HepG2 (cell line): Measurements from ENCODE around the gene STK4. TPM values are rescaled to one million over a fixed set of nuclear protein-coding genes. Genes with fewer than 3 reads are reported as not detected.

Experiments used
- ADNP ChIP-seq: sonication (generic); formaldehyde crosslinking; IDR thresholded peaks from 2 replicates; pipeline ENCODE4 v1.4.0; 2020; ENCODE audit warnings: missing genetic modification reagents
- ATF7-NPFF ChIP-seq: sonication (generic); formaldehyde crosslinking; IDR thresholded peaks from 2 replicates; pipeline ENCODE4 v1.8.1; 2023; ENCODE audit warnings: mild to moderate bottlenecking, low read depth, missing genetic modification reagents, moderate library complexity
- FOXJ3 ChIP-seq: sonication (generic); formaldehyde crosslinking; IDR thresholded peaks from 2 replicates; pipeline ENCODE4 v1.4.0; 2020; ENCODE audit warnings: missing genetic modification reagents, mild to moderate bottlenecking, borderline replicate concordance
- GMEB1 ChIP-seq: sonication (generic); formaldehyde crosslinking; IDR thresholded peaks from 2 replicates; pipeline ENCODE4 v1.5.1; 2020; ENCODE audit warnings: missing genetic modification reagents, mild to moderate bottlenecking, borderline replicate concordance
- HDAC6 ChIP-seq: fragments of 200-600 bp; sonication (generic); IDR thresholded peaks from 2 replicates; pipeline ENCODE4 v1.7.0; 2017; ENCODE audit warnings: mild to moderate bottlenecking, antibody characterized with exemption, low read length, low read depth
- HNF4A ChIP-seq: sonication (generic); formaldehyde crosslinking; IDR thresholded peaks from 2 replicates; pipeline ENCODE4 v1.4.0; 2020; ENCODE audit warnings: missing genetic modification reagents
- KAT2B ChIP-seq: fragments of 150-350 bp; IDR thresholded peaks from 2 replicates; pipeline ENCODE4 v1.6.1; 2014; ENCODE audit warnings: low read depth, low read length, borderline replicate concordance
- MTA1 ChIP-seq: sonication (generic); formaldehyde crosslinking; IDR thresholded peaks from 2 replicates; pipeline ENCODE4 v1.4.0; 2020; ENCODE audit warnings: missing genetic modification reagents, mild to moderate bottlenecking, borderline replicate concordance
- RARG ChIP-seq: sonication (generic); formaldehyde crosslinking; IDR thresholded peaks from 2 replicates; pipeline ENCODE4 v1.4.0; 2020; ENCODE audit warnings: low read depth, mild to moderate bottlenecking, missing genetic modification reagents
- SOX13 ChIP-seq, 3 experiments: fragments of 450-650 bp in 1 of 3; sonication (generic) in 1 of 3; formaldehyde crosslinking in 1 of 3; IDR thresholded peaks in 2 of 3; conservative IDR thresholded peaks in 1 of 3; 2 replicates each; pipeline versions ENCODE4 v1.5.0 to v1.6.1; 2016 to 2020; ENCODE audit warnings: antibody characterized with exemption in 1 of 3, mild to moderate bottlenecking in 1 of 3, missing compliant biosample characterization in 1 of 3, missing genetic modification reagents in 1 of 3, moderate library complexity in 1 of 3
- TBX3 ChIP-seq: fragments of 450-650 bp; IDR thresholded peaks from 2 replicates; pipeline ENCODE4 v1.6.1; 2017; ENCODE audit warnings: antibody characterized with exemption, mild to moderate bottlenecking, inconsistent platforms, borderline replicate concordance
- TRIM24 ChIP-seq: sonication (generic); formaldehyde crosslinking; IDR thresholded peaks from 2 replicates; pipeline ENCODE4 v1.8.0; 2022; ENCODE audit warnings: mild to moderate bottlenecking, missing genetic modification reagents
- ZNF17 ChIP-seq: sonication (generic); formaldehyde crosslinking; IDR thresholded peaks from 2 replicates; pipeline ENCODE4 v1.5.0; 2020; ENCODE audit warnings: mild to moderate bottlenecking, missing genetic modification reagents
- ZNF550 ChIP-seq: sonication (generic); formaldehyde crosslinking; IDR thresholded peaks from 2 replicates; pipeline ENCODE4 v1.4.0; 2020; ENCODE audit warnings: mild to moderate bottlenecking, missing genetic modification reagents, borderline replicate concordance
- ZNF605 ChIP-seq: sonication (generic); formaldehyde crosslinking; IDR thresholded peaks from 2 replicates; pipeline ENCODE4 v1.8.0; 2022; ENCODE audit warnings: mild to moderate bottlenecking, missing genetic modification reagents
- ZNF619 ChIP-seq: sonication (generic); formaldehyde crosslinking; IDR thresholded peaks from 2 replicates; pipeline ENCODE4 v1.4.0; 2020; ENCODE audit warnings: mild to moderate bottlenecking, missing genetic modification reagents
- polyA plus RNA-seq, 8 experiments: library from polyadenylated mRNA; depleted of rRNA in 3 of 8; stranded (reverse) in 7 of 8; unstranded in 1 of 8; fragments of >200 nt; fragmentation: Illumina TruSeq in 4 of 8; extraction: Trizol in 4 of 8; gene quantifications; 2 replicates each; pipeline versions ENCODE4 v1.2.1 to v1.2.3, GENCODE V29; 2011 to 2016; ENCODE audit warnings: low read depth in 4 of 8, missing spikeins in 1 of 8, mixed read lengths in 1 of 8; ENCODE audit not compliant: insufficient read depth in 1 of 8
- total RNA-seq, 5 experiments: library from RNA; depleted of rRNA; stranded (reverse); fragments of >200 nt; fragmentation: Illumina TruSeq; extraction: Trizol; gene quantifications; 2 replicates each; pipeline ENCODE4 v1.2.3, GENCODE V29; 2016; ENCODE audit warnings: low read depth in 1 of 5
- TF ChIP-seq, protein P1 (sequence below): sonication (generic); formaldehyde crosslinking; IDR thresholded peaks from 2 replicates; pipeline ENCODE4 v1.5.0; 2020; ENCODE audit warnings: mild to moderate bottlenecking, missing genetic modification reagents
- TF ChIP-seq, protein P2 (sequence below): sonication (generic); formaldehyde crosslinking; IDR thresholded peaks from 2 replicates; pipeline ENCODE4 v1.5.0; 2020; ENCODE audit warnings: mild to moderate bottlenecking, missing genetic modification reagents
- TF ChIP-seq, protein P3 (sequence below): sonication (generic); formaldehyde crosslinking; IDR thresholded peaks from 2 replicates; pipeline ENCODE4 v1.4.0; 2020; ENCODE audit warnings: missing genetic modification reagents, borderline replicate concordance

The STK4 gene
- total and polyA plus RNA-seq, 2 of the 13 experiments (the other 11 are each of a cell fraction or from before 2014, with no cell fraction given) = 25.6 to 38.3 TPM

DNA sequence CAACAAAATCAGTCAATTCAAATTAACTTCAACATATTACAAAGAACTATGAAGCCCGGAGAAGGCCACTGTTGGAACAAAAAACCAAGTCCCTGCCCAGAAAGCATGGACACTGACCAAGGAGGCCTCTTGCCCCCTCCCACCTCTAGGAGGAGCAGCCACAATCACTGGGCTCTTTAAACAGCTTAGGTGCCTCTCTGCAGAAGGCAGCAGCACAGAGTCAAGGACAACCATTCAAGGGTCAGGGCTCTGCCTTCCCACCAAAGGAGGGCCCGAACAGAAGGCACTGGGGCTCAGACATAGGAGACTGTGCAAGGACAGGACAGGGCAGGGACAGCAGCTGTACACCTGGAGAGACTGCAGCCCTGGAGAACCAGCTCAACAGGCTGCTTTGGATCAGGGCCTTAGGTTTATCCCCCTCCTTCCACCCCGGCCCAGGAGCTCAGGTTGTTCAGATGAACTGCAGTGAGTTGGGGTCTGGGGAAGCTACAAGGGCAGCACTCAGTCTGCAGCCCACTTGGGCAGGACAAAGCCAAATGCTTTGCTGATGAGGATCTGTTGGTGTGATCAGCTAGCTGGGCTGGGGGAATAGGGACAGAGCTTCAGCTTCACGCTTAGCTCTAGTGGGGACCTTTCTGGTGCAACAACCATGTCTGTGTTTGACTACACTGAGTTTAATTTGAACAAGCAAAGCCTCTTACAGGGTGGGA, 23.9 kb upstream of the STK4 start (continued):
- TF ChIP-seq, protein P1, sequence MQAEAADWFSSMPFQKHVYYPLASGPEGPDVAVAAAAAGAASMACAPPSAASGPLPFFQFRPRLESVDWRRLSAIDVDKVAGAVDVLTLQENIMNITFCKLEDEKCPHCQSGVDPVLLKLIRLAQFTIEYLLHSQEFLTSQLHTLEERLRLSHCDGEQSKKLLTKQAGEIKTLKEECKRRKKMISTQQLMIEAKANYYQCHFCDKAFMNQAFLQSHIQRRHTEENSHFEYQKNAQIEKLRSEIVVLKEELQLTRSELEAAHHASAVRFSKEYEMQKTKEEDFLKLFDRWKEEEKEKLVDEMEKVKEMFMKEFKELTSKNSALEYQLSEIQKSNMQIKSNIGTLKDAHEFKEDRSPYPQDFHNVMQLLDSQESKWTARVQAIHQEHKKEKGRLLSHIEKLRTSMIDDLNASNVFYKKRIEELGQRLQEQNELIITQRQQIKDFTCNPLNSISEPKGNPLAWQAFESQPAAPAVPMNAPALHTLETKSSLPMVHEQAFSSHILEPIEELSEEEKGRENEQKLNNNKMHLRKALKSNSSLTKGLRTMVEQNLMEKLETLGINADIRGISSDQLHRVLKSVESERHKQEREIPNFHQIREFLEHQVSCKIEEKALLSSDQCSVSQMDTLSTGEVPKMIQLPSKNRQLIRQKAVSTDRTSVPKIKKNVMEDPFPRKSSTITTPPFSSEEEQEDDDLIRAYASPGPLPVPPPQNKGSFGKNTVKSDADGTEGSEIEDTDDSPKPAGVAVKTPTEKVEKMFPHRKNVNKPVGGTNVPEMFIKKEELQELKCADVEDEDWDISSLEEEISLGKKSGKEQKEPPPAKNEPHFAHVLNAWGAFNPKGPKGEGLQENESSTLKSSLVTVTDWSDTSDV (CRISPR knock-in tag) = no peak
- TF ChIP-seq ZNF605 (CRISPR knock-in tag) (no peak), ZNF619 (CRISPR knock-in tag) (0 out of 2 replicates have a peak, but pooled peaks have one; percentile 29), RARG (CRISPR knock-in tag) (no peak), MTA1 (CRISPR knock-in tag) (0 out of 2 replicates have a peak, but pooled peaks have one; percentile 40), KAT2B (no peak), ZNF17 (CRISPR knock-in tag) (no peak), ZNF550 (no peak), HNF4A (CRISPR knock-in tag) (no peak), ADNP (CRISPR knock-in tag) (no peak), TRIM24 (CRISPR knock-in tag) (no peak), HDAC6 (no peak), SOX13 (IDR thresholded peaks at IDR 0.05) (no peak), SOX13 (CRISPR knock-in tag; conservative IDR thresholded peaks at IDR 0.05 in 1 of 2, IDR thresholded peaks at IDR 0.05 in 1 of 2) (no peak; a peak in 1 of 4 replicates), FOXJ3 (CRISPR knock-in tag) (no peak), ATF7-NPFF (CRISPR knock-in tag) (no peak), TBX3 (no peak), GMEB1 (no peak)
- TF ChIP-seq, protein P2, sequence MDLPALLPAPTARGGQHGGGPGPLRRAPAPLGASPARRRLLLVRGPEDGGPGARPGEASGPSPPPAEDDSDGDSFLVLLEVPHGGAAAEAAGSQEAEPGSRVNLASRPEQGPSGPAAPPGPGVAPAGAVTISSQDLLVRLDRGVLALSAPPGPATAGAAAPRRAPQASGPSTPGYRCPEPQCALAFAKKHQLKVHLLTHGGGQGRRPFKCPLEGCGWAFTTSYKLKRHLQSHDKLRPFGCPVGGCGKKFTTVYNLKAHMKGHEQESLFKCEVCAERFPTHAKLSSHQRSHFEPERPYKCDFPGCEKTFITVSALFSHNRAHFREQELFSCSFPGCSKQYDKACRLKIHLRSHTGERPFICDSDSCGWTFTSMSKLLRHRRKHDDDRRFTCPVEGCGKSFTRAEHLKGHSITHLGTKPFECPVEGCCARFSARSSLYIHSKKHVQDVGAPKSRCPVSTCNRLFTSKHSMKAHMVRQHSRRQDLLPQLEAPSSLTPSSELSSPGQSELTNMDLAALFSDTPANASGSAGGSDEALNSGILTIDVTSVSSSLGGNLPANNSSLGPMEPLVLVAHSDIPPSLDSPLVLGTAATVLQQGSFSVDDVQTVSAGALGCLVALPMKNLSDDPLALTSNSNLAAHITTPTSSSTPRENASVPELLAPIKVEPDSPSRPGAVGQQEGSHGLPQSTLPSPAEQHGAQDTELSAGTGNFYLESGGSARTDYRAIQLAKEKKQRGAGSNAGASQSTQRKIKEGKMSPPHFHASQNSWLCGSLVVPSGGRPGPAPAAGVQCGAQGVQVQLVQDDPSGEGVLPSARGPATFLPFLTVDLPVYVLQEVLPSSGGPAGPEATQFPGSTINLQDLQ = no peak
- TF ChIP-seq, protein P3, sequence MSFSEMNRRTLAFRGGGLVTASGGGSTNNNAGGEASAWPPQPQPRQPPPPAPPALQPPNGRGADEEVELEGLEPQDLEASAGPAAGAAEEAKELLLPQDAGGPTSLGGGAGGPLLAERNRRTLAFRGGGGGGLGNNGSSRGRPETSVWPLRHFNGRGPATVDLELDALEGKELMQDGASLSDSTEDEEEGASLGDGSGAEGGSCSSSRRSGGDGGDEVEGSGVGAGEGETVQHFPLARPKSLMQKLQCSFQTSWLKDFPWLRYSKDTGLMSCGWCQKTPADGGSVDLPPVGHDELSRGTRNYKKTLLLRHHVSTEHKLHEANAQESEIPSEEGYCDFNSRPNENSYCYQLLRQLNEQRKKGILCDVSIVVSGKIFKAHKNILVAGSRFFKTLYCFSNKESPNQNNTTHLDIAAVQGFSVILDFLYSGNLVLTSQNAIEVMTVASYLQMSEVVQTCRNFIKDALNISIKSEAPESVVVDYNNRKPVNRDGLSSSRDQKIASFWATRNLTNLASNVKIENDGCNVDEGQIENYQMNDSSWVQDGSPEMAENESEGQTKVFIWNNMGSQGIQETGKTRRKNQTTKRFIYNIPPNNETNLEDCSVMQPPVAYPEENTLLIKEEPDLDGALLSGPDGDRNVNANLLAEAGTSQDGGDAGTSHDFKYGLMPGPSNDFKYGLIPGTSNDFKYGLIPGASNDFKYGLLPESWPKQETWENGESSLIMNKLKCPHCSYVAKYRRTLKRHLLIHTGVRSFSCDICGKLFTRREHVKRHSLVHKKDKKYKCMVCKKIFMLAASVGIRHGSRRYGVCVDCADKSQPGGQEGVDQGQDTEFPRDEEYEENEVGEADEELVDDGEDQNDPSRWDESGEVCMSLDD = no peak
